A549 (cell line): ENCODE measurements around the gene CFAP58. TPM values are rescaled to one million over a fixed set of nuclear protein-coding genes. Genes with fewer than 3 reads are reported as not detected.

Experiments used
- ATAC-seq, 2 experiments: fragments of 200-7000 bp in 1 of 2; fragments of >200 bp in 1 of 2; cut with Nextera tagmentation in 1 of 2; cut with Tn5 transposase in 1 of 2; 3 replicates each; pipeline versions ENCODE4 v1.8.0 to v1.9.1; 2018 to 2020; ENCODE audit warnings: mild to moderate bottlenecking in 1 of 2, moderate library complexity in 1 of 2
- CTCF ChIA-PET: fragments of 300-600 bp; sonication (Branson Sonifier 250); formaldehyde crosslinking; extraction: SDS; loops from one replicate; lab custom pipeline; 2021; ENCODE audit warnings: antibody characterized with exemption, inconsistent platforms; lab: Yijun Ruan, JAX
- POLR2A ChIA-PET: fragments of 350-600 bp; formaldehyde crosslinking; extraction: SDS; loops from one replicate; lab custom pipeline; 2021; ENCODE audit warnings: antibody characterized with exemption, inconsistent platforms; lab: Yijun Ruan, JAX
- DNase-seq, 2 experiments: peaks; one replicate each; pipeline versions ENCODE4 v3.0.0 to v3.0.0-alpha.2; 2011 to 2016; ENCODE audit warnings: low read depth in 1 of 2, low spot score in 1 of 2
- FAIRE-seq: peaks from 2 replicates; lab custom pipeline; 2011; peaks lifted over from hg19 to GRCh38; lab: Jason Lieb, UNC
- H3K27ac ChIP-seq, 2 experiments: fragments of >200 bp; sonication (Bioruptor Twin); formaldehyde crosslinking; 3 replicates each; pipeline ENCODE4 v1.5.1; 2016 to 2017
- H3K4me1 ChIP-seq: fragments of >200 bp; sonication (Bioruptor Twin); formaldehyde crosslinking; 3 replicates; pipeline ENCODE4 v1.6.1; 2016
- H3K4me2 ChIP-seq: fragments of >200 bp; sonication (Bioruptor Twin); formaldehyde crosslinking; 3 replicates; pipeline ENCODE4 v1.6.1; 2016
- H3K4me3 ChIP-seq: fragments of >200 bp; sonication (Bioruptor Twin); formaldehyde crosslinking; 3 replicates; pipeline ENCODE4 v1.5.1; 2016
- H3K9me3 ChIP-seq: fragments of >200 bp; sonication (Bioruptor Twin); formaldehyde crosslinking; 3 replicates; pipeline ENCODE4 v1.6.1; 2016
- BHLHE40 ChIP-seq: IDR thresholded peaks from 2 replicates; pipeline ENCODE4 v1.6.1; 2012; ENCODE audit warnings: low read depth, low read length, inconsistent platforms
- CBX2 ChIP-seq: fragments of 200-600 bp; sonication (generic); IDR thresholded peaks from 2 replicates; pipeline ENCODE4 v1.6.1; 2016; ENCODE audit warnings: low read depth, mild to moderate bottlenecking, borderline replicate concordance
- CEBPB ChIP-seq, 2 experiments: fragments of >200 bp in 1 of 2; sonication (Bioruptor Twin) in 1 of 2; formaldehyde crosslinking in 1 of 2; IDR thresholded peaks; 2 replicates each; pipeline ENCODE4 v1.6.1; 2012 to 2016
- CHD2 ChIP-seq: fragments of 150-350 bp; IDR thresholded peaks from 2 replicates; pipeline ENCODE4 v1.6.1; 2014; ENCODE audit warnings: low read length; ENCODE audit not compliant: partially characterized antibody
- CHD4 ChIP-seq: fragments of 200-600 bp; sonication (generic); IDR thresholded peaks from 2 replicates; pipeline ENCODE4 v1.6.1; 2016; ENCODE audit warnings: antibody characterized with exemption, mild to moderate bottlenecking, borderline replicate concordance
- EHF ChIP-seq: fragments of 250-450 bp; sonication (Bioruptor Pico); IDR thresholded peaks from 2 replicates; pipeline ENCODE4 v1.5.0; 2020; ENCODE audit warnings: mild to moderate bottlenecking
- ESRRA ChIP-seq: fragments of 150-350 bp; IDR thresholded peaks from 2 replicates; pipeline ENCODE4 v1.6.1; 2014; ENCODE audit warnings: mild to moderate bottlenecking, low read length, borderline replicate concordance
- HOXA7 ChIP-seq: fragments of 250-450 bp; sonication (Bioruptor Pico); IDR thresholded peaks from 2 replicates; pipeline ENCODE4 v1.5.0; 2020; ENCODE audit warnings: mild to moderate bottlenecking, moderate library complexity
- KDM1A ChIP-seq: fragments of 200-600 bp; sonication (generic); IDR thresholded peaks from 2 replicates; pipeline ENCODE4 v1.6.1; 2016; ENCODE audit warnings: low read depth, mild to moderate bottlenecking
- KDM5A ChIP-seq: fragments of 200-600 bp; sonication (generic); IDR thresholded peaks from 2 replicates; pipeline ENCODE4 v1.6.1; 2016; ENCODE audit warnings: antibody characterized with exemption, mild to moderate bottlenecking
- MAZ ChIP-seq: fragments of 150-350 bp; IDR thresholded peaks from 2 replicates; pipeline ENCODE4 v1.6.1; 2014; ENCODE audit warnings: antibody characterized with exemption, low read depth, low read length, borderline replicate concordance
- PHF8 ChIP-seq: fragments of 200-600 bp; sonication (generic); IDR thresholded peaks from 2 replicates; pipeline ENCODE4 v1.6.1; 2016; ENCODE audit warnings: low read depth, mild to moderate bottlenecking, antibody characterized with exemption, moderate library complexity, borderline replicate concordance
- RAD21 ChIP-seq, 2 experiments: fragments of >200 bp in 1 of 2; sonication (Bioruptor Twin) in 1 of 2; formaldehyde crosslinking in 1 of 2; IDR thresholded peaks in 1 of 2; conservative IDR thresholded peaks in 1 of 2; 2 replicates in 1 of 2; 3 replicates in 1 of 2; pipeline ENCODE4 v1.6.1; 2012 to 2018; ENCODE audit warnings: inconsistent platforms in 1 of 2
- RARB ChIP-seq: fragments of 250-450 bp; sonication (Bioruptor Pico); IDR thresholded peaks from 2 replicates; pipeline ENCODE4 v1.8.0; 2021; ENCODE audit warnings: mild to moderate bottlenecking, moderate library complexity
- TP53 ChIP-seq: fragments of 250-450 bp; sonication (Bioruptor Pico); IDR thresholded peaks from 2 replicates; pipeline ENCODE4 v1.5.0; 2021; ENCODE audit warnings: mild to moderate bottlenecking, moderate library complexity
- WGBS: methylation state at CpG from one replicate; pipeline ENCODE4 v1.1.6; 2017; ENCODE audit errors: missing lambda C conversion rate; 5-methylcytosine and 5-hydroxymethylcytosine counted together
- polyA plus RNA-seq, 4 experiments: library from polyadenylated mRNA; depleted of rRNA in 3 of 4; stranded (reverse); fragments of >200 nt; fragmentation: RNase III in 1 of 4; extraction: RNeasy Plus Mini Kit Qiagen cat#74134 plus additional on column Dnase treatment in 1 of 4; gene quantifications; 2 replicates in 3 of 4; 3 replicates in 1 of 4; pipeline ENCODE4 v1.2.3, GENCODE V29; 2011 to 2017
- TF ChIP-seq, protein P1 (sequence below): IDR thresholded peaks from 2 replicates; pipeline ENCODE4 v1.6.1; 2012; ENCODE audit warnings: low read depth, borderline replicate concordance
- TF ChIP-seq, protein P2 (sequence below): fragments of 150-350 bp; IDR thresholded peaks from 2 replicates; pipeline ENCODE4 v1.6.1; 2014; ENCODE audit warnings: low read depth, mild to moderate bottlenecking, low read length
- TF ChIP-seq, protein P3 (sequence below): IDR thresholded peaks from 2 replicates; pipeline ENCODE4 v1.6.1; 2012
- TF ChIP-seq, protein P4 (sequence below): fragments of >200 bp; sonication (Bioruptor Twin); formaldehyde crosslinking; IDR thresholded peaks from 3 replicates; pipeline ENCODE4 v1.5.1; 2016
- TF ChIP-seq, protein P5 (sequence below): fragments of >200 bp; sonication (Bioruptor Twin); formaldehyde crosslinking; IDR thresholded peaks from 2 replicates; pipeline ENCODE4 v1.6.1; 2016
- TF ChIP-seq, protein P6 (sequence below): fragments of 450-650 bp; IDR thresholded peaks from 2 replicates; pipeline ENCODE4 v1.6.1; 2014; ENCODE audit warnings: antibody characterized with exemption
- TF ChIP-seq, protein P7 (sequence below): IDR thresholded peaks from 2 replicates; pipeline ENCODE4 v1.6.1; 2012
- TF ChIP-seq, protein P8 (sequence below): fragments of 250-450 bp; sonication (Bioruptor Pico); IDR thresholded peaks from 2 replicates; pipeline ENCODE4 v1.5.0; 2021; ENCODE audit warnings: mild to moderate bottlenecking, moderate library complexity, borderline replicate concordance
- TF ChIP-seq, protein P9 (sequence below): fragments of >200 bp; sonication (Bioruptor Twin); formaldehyde crosslinking; IDR thresholded peaks from 3 replicates; pipeline ENCODE4 v1.6.1; 2016

The CFAP58 gene
- polyA plus RNA-seq, 2 of the 4 experiments (the other 2 are of a cell fraction) = 0.22 to 0.25 TPM

DNA sequence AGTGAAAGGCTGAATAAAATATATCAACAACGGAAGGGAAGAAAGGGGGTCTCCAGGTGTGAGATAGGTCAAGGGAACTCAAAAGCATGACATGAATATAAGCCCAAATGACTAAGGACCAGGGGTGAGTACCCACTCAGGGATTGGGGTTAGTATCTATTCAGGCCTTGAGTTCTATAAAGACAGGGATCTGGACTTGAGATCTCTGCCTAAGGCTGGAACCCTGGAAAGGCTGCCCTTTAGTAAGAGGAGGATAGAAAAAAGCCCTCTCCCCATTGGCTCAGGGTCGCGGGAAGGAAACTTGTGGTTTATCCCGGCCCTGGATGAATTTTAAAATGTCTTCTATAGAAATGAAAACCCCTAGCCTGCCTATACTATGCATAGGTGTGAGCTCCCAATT lies 13.0 kb upstream of the CFAP58 start:
- TF ChIP-seq, protein P1, sequence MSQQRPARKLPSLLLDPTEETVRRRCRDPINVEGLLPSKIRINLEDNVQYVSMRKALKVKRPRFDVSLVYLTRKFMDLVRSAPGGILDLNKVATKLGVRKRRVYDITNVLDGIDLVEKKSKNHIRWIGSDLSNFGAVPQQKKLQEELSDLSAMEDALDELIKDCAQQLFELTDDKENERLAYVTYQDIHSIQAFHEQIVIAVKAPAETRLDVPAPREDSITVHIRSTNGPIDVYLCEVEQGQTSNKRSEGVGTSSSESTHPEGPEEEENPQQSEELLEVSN = no peak
- TF ChIP-seq, protein P2, sequence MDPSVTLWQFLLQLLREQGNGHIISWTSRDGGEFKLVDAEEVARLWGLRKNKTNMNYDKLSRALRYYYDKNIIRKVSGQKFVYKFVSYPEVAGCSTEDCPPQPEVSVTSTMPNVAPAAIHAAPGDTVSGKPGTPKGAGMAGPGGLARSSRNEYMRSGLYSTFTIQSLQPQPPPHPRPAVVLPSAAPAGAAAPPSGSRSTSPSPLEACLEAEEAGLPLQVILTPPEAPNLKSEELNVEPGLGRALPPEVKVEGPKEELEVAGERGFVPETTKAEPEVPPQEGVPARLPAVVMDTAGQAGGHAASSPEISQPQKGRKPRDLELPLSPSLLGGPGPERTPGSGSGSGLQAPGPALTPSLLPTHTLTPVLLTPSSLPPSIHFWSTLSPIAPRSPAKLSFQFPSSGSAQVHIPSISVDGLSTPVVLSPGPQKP = no peak
- TF ChIP-seq CHD4 = no peak
- no peak for TF ChIP-seq CBX2
- no peak for TF ChIP-seq MAZ
- TF ChIP-seq PHF8 = no peak
- TF ChIP-seq, protein P3, sequence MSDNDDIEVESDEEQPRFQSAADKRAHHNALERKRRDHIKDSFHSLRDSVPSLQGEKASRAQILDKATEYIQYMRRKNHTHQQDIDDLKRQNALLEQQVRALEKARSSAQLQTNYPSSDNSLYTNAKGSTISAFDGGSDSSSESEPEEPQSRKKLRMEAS = no peak
- TF ChIP-seq EHF = no peak
- no peak for TF ChIP-seq HOXA7 (CRISPR knock-in tag)
- TF ChIP-seq, protein P4, sequence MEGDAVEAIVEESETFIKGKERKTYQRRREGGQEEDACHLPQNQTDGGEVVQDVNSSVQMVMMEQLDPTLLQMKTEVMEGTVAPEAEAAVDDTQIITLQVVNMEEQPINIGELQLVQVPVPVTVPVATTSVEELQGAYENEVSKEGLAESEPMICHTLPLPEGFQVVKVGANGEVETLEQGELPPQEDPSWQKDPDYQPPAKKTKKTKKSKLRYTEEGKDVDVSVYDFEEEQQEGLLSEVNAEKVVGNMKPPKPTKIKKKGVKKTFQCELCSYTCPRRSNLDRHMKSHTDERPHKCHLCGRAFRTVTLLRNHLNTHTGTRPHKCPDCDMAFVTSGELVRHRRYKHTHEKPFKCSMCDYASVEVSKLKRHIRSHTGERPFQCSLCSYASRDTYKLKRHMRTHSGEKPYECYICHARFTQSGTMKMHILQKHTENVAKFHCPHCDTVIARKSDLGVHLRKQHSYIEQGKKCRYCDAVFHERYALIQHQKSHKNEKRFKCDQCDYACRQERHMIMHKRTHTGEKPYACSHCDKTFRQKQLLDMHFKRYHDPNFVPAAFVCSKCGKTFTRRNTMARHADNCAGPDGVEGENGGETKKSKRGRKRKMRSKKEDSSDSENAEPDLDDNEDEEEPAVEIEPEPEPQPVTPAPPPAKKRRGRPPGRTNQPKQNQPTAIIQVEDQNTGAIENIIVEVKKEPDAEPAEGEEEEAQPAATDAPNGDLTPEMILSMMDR = no peak
- no peak for TF ChIP-seq BHLHE40
- TF ChIP-seq, protein P5, sequence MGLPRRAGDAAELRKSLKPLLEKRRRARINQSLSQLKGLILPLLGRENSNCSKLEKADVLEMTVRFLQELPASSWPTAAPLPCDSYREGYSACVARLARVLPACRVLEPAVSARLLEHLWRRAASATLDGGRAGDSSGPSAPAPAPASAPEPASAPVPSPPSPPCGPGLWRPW = no peak
- TF ChIP-seq CEBPB (IDR thresholded peaks at IDR 0.05) = no peak
- TF ChIP-seq RARB (CRISPR knock-in tag) = no peak
- TF ChIP-seq KDM5A = no peak
- TF ChIP-seq, protein P6, sequence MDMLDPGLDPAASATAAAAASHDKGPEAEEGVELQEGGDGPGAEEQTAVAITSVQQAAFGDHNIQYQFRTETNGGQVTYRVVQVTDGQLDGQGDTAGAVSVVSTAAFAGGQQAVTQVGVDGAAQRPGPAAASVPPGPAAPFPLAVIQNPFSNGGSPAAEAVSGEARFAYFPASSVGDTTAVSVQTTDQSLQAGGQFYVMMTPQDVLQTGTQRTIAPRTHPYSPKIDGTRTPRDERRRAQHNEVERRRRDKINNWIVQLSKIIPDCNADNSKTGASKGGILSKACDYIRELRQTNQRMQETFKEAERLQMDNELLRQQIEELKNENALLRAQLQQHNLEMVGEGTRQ = no peak
- TF ChIP-seq, protein P7, sequence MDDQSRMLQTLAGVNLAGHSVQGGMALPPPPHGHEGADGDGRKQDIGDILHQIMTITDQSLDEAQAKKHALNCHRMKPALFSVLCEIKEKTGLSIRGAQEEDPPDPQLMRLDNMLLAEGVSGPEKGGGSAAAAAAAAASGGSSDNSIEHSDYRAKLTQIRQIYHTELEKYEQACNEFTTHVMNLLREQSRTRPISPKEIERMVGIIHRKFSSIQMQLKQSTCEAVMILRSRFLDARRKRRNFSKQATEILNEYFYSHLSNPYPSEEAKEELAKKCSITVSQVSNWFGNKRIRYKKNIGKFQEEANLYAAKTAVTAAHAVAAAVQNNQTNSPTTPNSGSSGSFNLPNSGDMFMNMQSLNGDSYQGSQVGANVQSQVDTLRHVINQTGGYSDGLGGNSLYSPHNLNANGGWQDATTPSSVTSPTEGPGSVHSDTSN = no peak
- no peak for TF ChIP-seq CHD2

DNA sequence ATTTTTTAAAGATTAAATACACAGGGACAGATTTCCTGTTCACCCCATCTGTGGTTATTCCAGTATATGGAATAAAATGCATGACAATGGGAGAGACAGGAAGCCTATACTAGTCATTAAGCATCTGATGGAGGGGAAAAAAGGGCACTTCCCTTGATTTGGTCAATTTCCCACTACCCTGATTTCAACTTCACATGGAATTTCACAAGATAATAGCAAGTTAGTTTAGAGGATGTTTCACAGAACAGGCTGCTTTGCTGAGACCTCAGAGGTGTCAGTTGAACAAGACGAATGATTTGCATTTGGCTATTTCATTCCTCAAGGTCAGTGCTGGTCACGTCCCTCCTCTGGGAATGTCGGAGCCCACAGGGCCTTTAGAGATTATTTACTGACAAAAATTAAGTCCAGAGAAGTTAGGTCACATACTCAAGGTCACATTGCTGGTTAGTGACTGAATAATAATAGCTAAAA lies 10.7 kb upstream of the CFAP58 start:
- POLR2A ChIA-PET = no interaction called here

More for the DNA sequence above, 13.0 kb upstream of the CFAP58 start:
- Histone ChIP-seq H3K9me3 (no peaks in the 10 kb centered on the region), H3K4me2 (no peak overlapping the region; the same call in 2 of the 3 replicates), H3K4me3 (no peak overlapping the region), H3K4me1 (peaks cover 28% of the 10 kb centered on the region), H3K27ac (peak overlapping the region in 1 of 2 experiments; percentile 42; a peak in 2 of 6 replicates)
- POLR2A ChIA-PET = no interaction called here
- FAIRE-seq (no peak), DNase-seq (no peak), ATAC-seq (no peak)
- WGBS = 93% methylated on average over 4 of the region's 4 CpGs
- CTCF ChIA-PET = interaction anchor here (1.1 to 2.7 kb wide), 6 partner anchors 9 to 66 kb away, joined by 3 to 19 read pairs (median 4); partner anchors contain the start of gene CFAP58

More for the DNA sequence above, 10.7 kb upstream of the CFAP58 start:
- no peak for ATAC-seq
- no peak overlapping the region for H3K4me2 ChIP-seq
- H3K4me1 ChIP-seq = peaks cover 16% of the 10 kb centered on the region
- CTCF ChIA-PET = interaction anchor here (0.7 to 2.7 kb wide), 4 partner anchors 14 to 68 kb away, joined by 3 to 19 read pairs (median 4); no protein-coding TSS in a partner anchor
- H3K27ac ChIP-seq = no peak overlapping the region
- no peak overlapping the region for H3K4me3 ChIP-seq
- WGBS = 59% methylated on average over 3 of the region's 3 CpGs
- H3K9me3 ChIP-seq = no peaks in the 10 kb centered on the region
- no peak for TF ChIP-seq RAD21 (conservative IDR thresholded peaks at IDR 0.05 in 1 of 2, IDR thresholded peaks at IDR 0.05 in 1 of 2)
- no peak for TF ChIP-seq TP53 (CRISPR knock-in tag)
- no peak for TF ChIP-seq PHF8
- no peak for TF ChIP-seq KDM1A
- no peak for TF ChIP-seq CBX2
- no peak for TF ChIP-seq ESRRA
- no peak for TF ChIP-seq CHD4
- no peak for TF ChIP-seq CHD2
- TF ChIP-seq, protein P8, sequence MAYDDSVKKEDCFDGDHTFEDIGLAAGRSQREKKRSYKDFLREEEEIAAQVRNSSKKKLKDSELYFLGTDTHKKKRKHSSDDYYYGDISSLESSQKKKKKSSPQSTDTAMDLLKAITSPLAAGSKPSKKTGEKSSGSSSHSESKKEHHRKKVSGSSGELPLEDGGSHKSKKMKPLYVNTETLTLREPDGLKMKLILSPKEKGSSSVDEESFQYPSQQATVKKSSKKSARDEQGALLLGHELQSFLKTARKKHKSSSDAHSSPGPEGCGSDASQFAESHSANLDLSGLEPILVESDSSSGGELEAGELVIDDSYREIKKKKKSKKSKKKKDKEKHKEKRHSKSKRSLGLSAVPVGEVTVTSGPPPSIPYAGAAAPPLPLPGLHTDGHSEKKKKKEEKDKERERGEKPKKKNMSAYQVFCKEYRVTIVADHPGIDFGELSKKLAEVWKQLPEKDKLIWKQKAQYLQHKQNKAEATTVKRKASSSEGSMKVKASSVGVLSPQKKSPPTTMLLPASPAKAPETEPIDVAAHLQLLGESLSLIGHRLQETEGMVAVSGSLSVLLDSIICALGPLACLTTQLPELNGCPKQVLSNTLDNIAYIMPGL (CRISPR knock-in tag) = no peak
- TF ChIP-seq, protein P9, sequence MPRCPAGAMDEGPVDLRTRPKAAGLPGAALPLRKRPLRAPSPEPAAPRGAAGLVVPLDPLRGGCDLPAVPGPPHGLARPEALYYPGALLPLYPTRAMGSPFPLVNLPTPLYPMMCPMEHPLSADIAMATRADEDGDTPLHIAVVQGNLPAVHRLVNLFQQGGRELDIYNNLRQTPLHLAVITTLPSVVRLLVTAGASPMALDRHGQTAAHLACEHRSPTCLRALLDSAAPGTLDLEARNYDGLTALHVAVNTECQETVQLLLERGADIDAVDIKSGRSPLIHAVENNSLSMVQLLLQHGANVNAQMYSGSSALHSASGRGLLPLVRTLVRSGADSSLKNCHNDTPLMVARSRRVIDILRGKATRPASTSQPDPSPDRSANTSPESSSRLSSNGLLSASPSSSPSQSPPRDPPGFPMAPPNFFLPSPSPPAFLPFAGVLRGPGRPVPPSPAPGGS = no peak
- TF ChIP-seq, all 56 proteins: peak for 0
- FAIRE-seq (no peak), DNase-seq (no peak)
